HG03442 (cell line): ENCODE results near the gene TBCB.
A peak's percentile ranks its signal among the peaks of the same experiment; 100 is the strongest.
"Not testable (repeated sequence)": the region's sequence is repeated elsewhere in the genome, so short reads cannot be mapped to it uniquely, and the experiment has no call there.

Source experiments
- ATAC-seq: cut with Tn5 transposase; IDR thresholded peaks from one replicate; pipeline ENCODE4 v1.9.1; 2021; ENCODE audit warnings: mild to moderate bottlenecking, moderate library complexity; ENCODE audit not compliant: unreplicated experiment

Gene TBCB

GRCh38 chr19:36115453-36116343 is at the start of gene TBCB:
TSS of gene TBCB (plus strand) at chr19:36115468. CDS start at chr19:36115561, 93 bp downstream.
- peak; percentile 3 for ATAC-seq

- no peak for ATAC-seq
These were observed 47.6 kb upstream of the TBCB start for GRCh38 chr19:36067681-36068080.

GRCh38 chr19:36068810-36069499 is 46.3 kb upstream of the TBCB start:
- not testable (repeated sequence) for ATAC-seq

- no peak for ATAC-seq
These were observed 43.2 kb upstream of the TBCB start for GRCh38 chr19:36072081-36072480.

- no peak for ATAC-seq
These were observed 42.0 kb upstream of the TBCB start for GRCh38 chr19:36073121-36073876.

- ATAC-seq, result no peak
These were observed 35.8 kb upstream of the TBCB start for GRCh38 chr19:36079389-36079945.

- ATAC-seq, result no peak
These were observed 33.9 kb upstream of the TBCB start for GRCh38 chr19:36081385-36081784.

- no peak for ATAC-seq
These were observed 33.4 kb upstream of the TBCB start for GRCh38 chr19:36081894-36082293.

GRCh38 chr19:36082916-36083315 is 32.4 kb upstream of the TBCB start:
- ATAC-seq, result no peak

GRCh38 chr19:36084231-36085009 is 30.8 kb upstream of the TBCB start:
- no peak for ATAC-seq

GRCh38 chr19:36086326-36086725 is 28.9 kb upstream of the TBCB start:
- no peak for ATAC-seq

- ATAC-seq, result no peak
These were observed 25.4 kb upstream of the TBCB start for GRCh38 chr19:36089847-36090246.

GRCh38 chr19:36090910-36091695 is 24.2 kb upstream of the TBCB start:
- ATAC-seq, result no peak

- ATAC-seq, result no peak
These were observed 22.7 kb upstream of the TBCB start for GRCh38 chr19:36092566-36092965.

- ATAC-seq, result peak; percentile 54
These were observed 22.1 kb upstream of the TBCB start for GRCh38 chr19:36093146-36093662.

GRCh38 chr19:36093687-36094086 is 21.6 kb upstream of the TBCB start:
- ATAC-seq, result no peak

- ATAC-seq, result no peak
These were observed 18.2 kb upstream of the TBCB start for GRCh38 chr19:36097036-36097435.

GRCh38 chr19:36099166-36099785 is 16.0 kb upstream of the TBCB start:
- ATAC-seq, result no peak

GRCh38 chr19:36100476-36100875 is 14.8 kb upstream of the TBCB start:
- ATAC-seq, result no peak
